GM21737 (cell line): Measurements from ENCODE around the gene RABGAP1L.
"Not testable (repeated sequence)": the region's sequence is repeated elsewhere in the genome, so short reads cannot be mapped to it uniquely, and the experiment has no call there.

Experiments
- ATAC-seq: cut with Tn5 transposase; IDR thresholded peaks from one replicate; pipeline ENCODE4 v1.9.1; 2021; ENCODE audit warnings: mild to moderate bottlenecking, moderate library complexity; ENCODE audit not compliant: unreplicated experiment

Gene RABGAP1L

DNA sequence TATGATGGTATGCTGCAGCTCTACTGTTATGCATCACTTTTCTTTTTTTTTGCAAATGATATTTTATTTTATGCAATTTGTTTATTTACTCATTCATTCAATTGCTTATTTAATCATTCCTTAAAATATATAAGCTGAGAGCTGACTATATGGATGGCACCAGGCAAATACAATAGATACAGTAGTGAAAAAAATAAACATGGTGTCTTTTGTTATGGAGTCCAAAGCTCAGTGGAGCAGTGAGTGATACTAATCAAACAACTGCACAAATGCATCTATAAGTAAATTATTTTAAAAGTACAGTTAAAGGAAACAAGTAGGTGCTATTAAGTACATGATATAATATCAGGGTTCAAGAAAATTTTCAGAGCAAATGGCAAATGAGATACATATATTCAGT is 534.2 kb downstream of the RABGAP1L start:
- not testable (repeated sequence) for ATAC-seq

DNA sequence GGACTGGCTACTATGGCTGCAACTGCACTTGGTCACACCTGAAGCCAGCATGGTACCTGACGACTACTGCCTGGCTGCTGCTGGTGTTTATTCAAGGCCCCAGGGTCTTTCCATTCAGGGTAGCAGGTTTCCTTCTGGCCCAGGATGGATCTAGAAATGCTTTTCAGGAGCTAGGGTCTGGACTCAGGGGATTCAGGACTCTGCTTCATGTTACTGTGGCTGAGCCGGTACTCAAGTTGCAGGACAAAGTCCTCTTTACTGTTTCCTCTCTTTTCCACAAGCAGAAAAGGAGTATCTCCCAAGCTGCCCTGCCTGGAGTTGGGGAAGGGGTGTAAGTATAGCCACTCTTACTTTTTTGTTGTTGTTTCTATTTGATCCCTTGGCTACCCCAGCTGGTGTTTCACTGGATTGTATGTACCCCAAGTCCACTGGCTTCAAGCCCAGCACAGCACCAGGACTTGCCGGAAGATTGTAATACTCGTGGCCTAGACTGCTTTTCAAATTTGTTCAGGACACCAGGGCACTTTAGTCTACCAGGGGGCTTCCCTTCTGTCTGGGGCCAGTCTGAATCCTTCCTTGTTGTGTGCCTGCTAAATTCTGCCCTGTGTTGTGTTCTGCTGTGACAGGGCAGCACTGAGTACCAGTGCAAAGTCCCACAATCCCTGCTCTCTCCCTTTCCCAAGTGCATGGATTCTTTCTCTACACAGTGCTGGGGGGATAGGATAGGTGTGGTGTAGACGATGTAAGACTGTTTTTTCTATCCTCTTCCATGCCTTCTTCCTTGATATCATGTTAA is 536.9 kb downstream of the RABGAP1L start:
- ATAC-seq = no peak

GRCh38 chr1:174700314-174700713 is 541.0 kb downstream of the RABGAP1L start:
- ATAC-seq = no peak

DNA sequence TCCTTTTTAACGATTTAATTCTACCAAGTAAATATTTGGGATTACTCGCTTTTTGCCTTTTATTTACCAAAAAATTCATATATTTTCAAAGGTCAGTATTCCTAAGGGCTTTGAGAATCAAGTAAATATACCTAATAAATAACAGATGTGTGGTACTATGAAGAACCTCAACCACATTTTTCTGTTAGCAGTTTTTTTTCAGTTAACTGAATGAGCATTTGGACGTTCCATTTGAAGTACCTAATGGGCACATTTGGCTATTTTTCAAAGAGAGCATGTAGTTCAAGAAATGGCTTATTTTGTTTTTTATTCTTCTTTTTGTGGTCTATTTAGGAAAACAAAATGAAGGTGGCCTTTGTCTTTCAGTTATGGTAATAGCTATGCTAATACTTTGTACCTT is 541.5 kb downstream of the RABGAP1L start:
- ATAC-seq = no peak

DNA sequence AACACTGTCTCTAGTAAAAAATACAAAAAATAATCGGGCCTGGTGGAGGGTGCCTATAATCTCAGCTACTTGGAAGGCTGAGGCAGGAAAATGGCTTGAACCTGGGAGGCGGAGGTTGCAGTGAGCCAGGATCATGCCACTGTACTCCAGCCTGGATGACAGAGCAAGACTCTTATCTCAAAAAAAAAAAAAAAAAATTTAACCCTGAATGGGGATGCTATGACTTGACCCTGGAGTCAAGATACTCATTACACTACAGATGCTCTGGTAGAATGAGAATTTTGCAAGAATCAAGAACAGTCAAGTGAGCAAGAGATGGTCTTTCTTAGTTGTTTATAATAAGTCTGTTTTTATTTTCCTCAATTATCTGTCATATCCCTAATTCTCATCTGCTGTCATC is 542.2 kb downstream of the RABGAP1L start:
- ATAC-seq = no peak

- ATAC-seq = no peak
Measured at GRCh38 chr1:174702011-174702410, 542.7 kb downstream of the RABGAP1L start.

GRCh38 chr1:174703309-174703708 is 544.0 kb downstream of the RABGAP1L start:
- ATAC-seq = no peak

DNA sequence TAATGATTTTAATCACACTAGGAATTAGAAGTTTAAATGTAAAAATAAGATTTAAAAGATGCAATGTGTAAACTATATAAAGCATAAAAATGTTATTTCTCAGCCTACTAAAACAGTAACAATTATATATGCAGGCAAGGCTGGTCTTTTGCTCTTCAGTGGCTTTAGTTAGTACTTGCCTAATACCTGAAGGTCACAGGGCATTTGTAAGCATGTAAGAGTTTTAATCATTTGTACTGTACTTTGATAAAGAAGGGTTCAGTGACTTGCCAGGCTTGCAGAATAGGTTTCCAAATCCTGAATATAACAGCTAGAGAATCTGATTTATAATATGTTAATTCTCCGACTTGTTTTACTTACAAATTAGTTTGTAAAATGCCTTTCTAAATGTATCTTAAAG is 545.0 kb downstream of the RABGAP1L start:
- ATAC-seq = no peak

DNA sequence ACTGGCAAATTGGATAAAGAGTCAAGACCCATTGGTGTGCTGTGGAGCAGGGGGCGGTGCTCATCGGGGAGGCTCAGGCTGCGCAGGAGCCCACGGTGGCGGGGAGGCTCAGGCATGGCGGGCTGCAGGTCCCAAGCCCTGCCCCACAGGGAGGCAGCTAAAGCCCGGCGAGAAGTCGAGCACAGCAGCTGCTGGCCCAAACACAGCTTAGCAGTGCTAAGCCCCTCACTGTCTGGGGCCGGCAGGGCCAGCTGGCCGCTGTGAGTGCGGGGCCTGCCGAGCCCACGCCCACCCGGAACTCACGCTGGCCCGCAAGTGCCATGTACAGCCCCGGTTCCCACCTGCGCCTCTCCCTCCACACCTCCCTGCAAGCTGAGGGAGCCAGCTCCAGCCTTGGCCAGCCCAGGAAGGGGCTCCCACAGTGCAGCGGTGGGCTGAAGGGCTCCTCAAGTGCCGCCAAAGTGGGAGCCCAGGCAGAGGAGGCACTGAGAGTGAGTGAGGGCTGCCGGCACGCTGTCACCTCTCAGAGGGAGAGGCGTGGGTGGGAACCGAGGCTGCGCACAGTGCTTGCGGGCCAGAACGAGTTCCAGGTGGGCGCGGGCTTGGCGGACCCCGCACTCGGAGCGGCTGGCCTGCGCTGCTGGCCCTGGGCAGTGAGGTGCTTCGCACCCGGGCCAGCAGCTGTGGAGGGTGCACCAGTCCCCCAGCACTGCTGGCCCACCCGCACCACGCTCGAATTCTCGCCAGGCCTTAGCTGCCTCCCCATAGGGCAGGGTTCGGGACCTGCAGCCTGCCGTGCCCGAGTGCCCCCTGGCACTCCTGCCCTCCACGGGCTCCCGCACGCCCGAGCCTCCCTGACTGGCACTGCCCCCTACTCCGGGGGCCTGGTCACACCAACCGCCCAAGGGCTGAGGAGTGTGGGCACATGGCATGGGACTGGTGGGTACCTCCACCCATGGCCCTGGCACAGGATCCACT is 551.8 kb downstream of the RABGAP1L start:
- ATAC-seq = no peak

GRCh38 chr1:174711848-174712247 is 552.5 kb downstream of the RABGAP1L start:
- not testable (repeated sequence) for ATAC-seq

GRCh38 chr1:174712541-174712940 is 553.2 kb downstream of the RABGAP1L start:
- ATAC-seq = no peak

GRCh38 chr1:174713796-174714195 is 554.5 kb downstream of the RABGAP1L start:
- ATAC-seq = no peak

DNA sequence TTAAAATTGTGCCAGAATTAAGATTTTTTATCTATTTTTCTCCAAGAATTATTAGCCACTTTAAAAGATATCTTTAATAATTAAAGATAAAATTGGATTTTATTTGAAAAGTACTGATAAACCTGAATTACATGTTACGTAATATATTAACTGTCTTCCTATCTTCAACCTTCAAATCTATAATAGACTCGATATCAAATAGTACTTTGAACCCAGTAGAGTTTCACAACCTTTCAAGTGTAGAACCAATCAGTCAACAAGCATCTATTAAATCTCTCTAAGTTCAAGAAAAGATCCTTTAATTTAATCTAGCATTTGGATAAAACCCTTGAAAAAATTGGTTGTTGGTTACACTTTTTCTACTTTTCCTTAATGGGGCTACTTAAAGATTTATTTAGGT is 559.9 kb downstream of the RABGAP1L start:
- ATAC-seq = no peak

DNA sequence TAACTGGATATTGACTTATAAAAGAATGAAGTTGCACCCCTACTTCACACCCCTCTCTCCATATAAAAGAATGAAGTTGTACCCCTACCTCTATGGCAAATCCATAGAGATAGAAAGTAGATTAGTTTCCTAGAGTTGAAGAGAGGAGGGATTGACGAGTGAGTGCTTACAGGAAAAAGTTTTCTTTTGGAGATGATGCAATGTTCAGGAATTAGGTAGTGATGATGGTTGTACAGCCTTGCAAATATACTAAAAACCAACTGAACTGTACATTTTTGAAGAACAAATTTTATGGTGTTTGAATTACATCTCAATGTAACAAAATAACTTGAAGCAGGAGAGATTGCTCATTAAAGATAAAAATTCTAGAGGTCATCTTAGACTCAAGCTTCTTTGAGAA is 561.3 kb downstream of the RABGAP1L start:
- no peak for ATAC-seq

- no peak for ATAC-seq
Measured at GRCh38 chr1:174721246-174721645, 561.9 kb downstream of the RABGAP1L start.

DNA sequence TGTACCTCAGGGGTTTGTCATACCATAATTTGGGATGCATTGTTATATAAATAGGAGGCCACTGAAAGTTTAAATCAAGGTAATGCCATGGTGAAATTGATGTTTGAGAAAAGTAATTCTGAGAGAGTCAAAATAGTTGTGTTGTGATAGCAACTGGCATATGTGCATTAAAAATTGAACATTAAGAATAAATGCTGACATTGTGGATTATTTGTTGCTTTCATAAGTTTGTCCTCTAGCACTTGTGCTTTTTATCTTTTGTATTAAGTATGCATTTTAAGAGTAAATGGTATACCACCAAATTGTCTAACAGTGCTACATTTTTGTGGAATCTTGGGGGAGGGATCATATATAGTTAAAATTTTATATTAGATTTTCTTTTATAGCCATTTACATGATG is 564.5 kb downstream of the RABGAP1L start:
- no peak for ATAC-seq

GRCh38 chr1:174724219-174724618 is 564.9 kb downstream of the RABGAP1L start:
- no peak for ATAC-seq

DNA sequence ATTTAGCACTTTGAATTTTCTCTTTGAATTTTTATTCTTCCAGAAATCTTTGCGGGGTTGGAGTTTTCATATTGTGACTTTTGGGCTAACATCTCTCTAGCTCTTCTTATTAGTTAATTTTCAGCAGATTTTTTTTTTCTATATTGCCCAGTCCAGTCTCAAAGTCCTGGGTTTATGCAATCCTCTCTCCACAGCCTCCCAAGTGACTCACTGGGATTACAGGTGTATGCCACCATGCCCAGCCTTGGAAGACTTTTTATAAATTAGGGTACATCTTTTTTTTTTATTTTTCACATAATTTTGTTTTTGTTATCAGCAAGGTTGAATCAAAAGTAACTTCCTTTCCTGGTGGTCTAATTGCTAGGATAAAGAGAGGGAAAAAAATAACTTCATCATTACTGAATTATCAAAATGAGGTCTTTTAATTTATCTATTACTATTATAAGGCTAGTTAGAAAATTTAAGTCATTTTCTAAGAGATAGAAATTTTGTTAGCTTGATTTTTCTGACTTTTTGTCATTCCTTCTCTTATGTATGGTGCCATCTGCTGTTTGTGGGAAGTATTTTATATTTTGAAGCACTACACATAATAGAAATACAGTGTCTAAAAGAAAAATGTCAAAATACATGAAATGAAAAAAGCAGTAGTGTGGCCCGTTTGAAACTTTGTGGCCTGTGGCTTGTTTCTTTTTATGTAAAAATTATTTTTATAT is 567.0 kb downstream of the RABGAP1L start:
- no peak for ATAC-seq

- ATAC-seq = no peak
Measured at GRCh38 chr1:174726880-174727585, 567.7 kb downstream of the RABGAP1L start.

GRCh38 chr1:174734270-174734669 is 575.0 kb downstream of the RABGAP1L start:
- ATAC-seq = no peak

GRCh38 chr1:174736831-174737230 is 577.5 kb downstream of the RABGAP1L start:
- no peak for ATAC-seq
